Parathyroid adenoma (tissue), 2 donors: Measurements from ENCODE around the gene SDE2.
"Not testable (repeated sequence)": the region's sequence is repeated elsewhere in the genome, so short reads cannot be mapped to it uniquely, and the experiment has no call there.

ENCODE experiments used
- H2AFZ ChIP-seq: fragments of 300-600 bp; sonication (generic); one replicate; pipeline ENCODE4 v1.7.0; 2017; ENCODE audit warnings: antibody characterized with exemption, mild to moderate bottlenecking
- H3K27ac ChIP-seq: fragments of 300-600 bp; sonication (generic); one replicate; pipeline ENCODE4 v1.7.0; 2017
- H3K27me3 ChIP-seq: fragments of 300-600 bp; sonication (generic); one replicate; pipeline ENCODE4 v1.7.0; 2017; ENCODE audit warnings: low read length; ENCODE audit not compliant: control insufficient read depth, insufficient read depth
- H3K36me3 ChIP-seq: fragments of 300-600 bp; sonication (generic); one replicate; pipeline ENCODE4 v1.7.0; 2017; ENCODE audit warnings: low read length; ENCODE audit not compliant: control insufficient read depth, insufficient read depth
- H3K4me1 ChIP-seq: fragments of 300-600 bp; sonication (generic); one replicate; pipeline ENCODE4 v1.7.0; 2017; ENCODE audit warnings: control low read depth
- H3K4me2 ChIP-seq: fragments of 300-600 bp; sonication (generic); one replicate; pipeline ENCODE4 v1.7.0; 2017; ENCODE audit warnings: low read length
- H3K4me3 ChIP-seq: fragments of 300-600 bp; sonication (generic); one replicate; pipeline ENCODE4 v1.7.0; 2017; ENCODE audit warnings: low read depth, low read length
- H3K79me2 ChIP-seq: fragments of 300-600 bp; sonication (generic); one replicate; pipeline ENCODE4 v1.7.0; 2017; ENCODE audit warnings: control low read depth
- H3K9ac ChIP-seq: fragments of 300-600 bp; sonication (generic); one replicate; pipeline ENCODE4 v1.7.0; 2017; ENCODE audit warnings: mild to moderate bottlenecking
- H3K9me3 ChIP-seq: fragments of 300-600 bp; sonication (generic); one replicate; pipeline ENCODE4 v1.7.0; 2017; ENCODE audit warnings: low read length; ENCODE audit not compliant: control insufficient read depth
- TF ChIP-seq, protein P1 (sequence below): fragments of 300-600 bp; sonication (generic); IDR thresholded peaks from one replicate; pipeline ENCODE4 v1.7.0; 2017; ENCODE audit warnings: antibody characterized with exemption, mild to moderate bottlenecking
- donor health status: primary hyperparathyroidism.

SDE2 gene

DNA sequence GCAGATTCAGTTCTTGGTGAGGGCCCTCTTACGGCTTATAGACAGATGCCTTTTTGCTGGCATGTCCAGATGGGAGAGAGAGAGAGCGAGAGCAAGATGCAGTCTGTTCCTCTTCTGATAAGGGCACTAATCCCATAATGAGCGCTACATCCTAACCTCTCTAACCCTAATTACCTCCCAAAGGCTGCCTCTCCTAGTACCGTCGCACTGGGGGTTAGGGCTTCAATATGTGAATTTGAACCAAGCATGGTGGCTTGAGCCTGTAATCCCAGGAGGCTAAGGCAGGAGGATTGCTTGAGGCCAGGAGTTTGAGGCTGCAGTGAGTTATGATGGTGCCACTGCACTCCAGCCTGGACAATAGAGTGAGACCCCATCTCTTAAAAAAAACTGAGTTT is 10.5 kb upstream of the SDE2 start:
- Histone ChIP-seq H2AFZ (no peak overlapping the region), H3K4me1 (no peaks in the 10 kb centered on the region), H3K27me3 (no peaks in the 10 kb centered on the region), H3K4me3 (no peak overlapping the region), H3K4me2 (no peak overlapping the region), H3K27ac (no peak overlapping the region), H3K9me3 (no peaks in the 10 kb centered on the region), H3K36me3 (no peaks in the 10 kb centered on the region), H3K9ac (no peak overlapping the region), H3K79me2 (no peaks in the 10 kb centered on the region)
- TF ChIP-seq, protein P1, sequence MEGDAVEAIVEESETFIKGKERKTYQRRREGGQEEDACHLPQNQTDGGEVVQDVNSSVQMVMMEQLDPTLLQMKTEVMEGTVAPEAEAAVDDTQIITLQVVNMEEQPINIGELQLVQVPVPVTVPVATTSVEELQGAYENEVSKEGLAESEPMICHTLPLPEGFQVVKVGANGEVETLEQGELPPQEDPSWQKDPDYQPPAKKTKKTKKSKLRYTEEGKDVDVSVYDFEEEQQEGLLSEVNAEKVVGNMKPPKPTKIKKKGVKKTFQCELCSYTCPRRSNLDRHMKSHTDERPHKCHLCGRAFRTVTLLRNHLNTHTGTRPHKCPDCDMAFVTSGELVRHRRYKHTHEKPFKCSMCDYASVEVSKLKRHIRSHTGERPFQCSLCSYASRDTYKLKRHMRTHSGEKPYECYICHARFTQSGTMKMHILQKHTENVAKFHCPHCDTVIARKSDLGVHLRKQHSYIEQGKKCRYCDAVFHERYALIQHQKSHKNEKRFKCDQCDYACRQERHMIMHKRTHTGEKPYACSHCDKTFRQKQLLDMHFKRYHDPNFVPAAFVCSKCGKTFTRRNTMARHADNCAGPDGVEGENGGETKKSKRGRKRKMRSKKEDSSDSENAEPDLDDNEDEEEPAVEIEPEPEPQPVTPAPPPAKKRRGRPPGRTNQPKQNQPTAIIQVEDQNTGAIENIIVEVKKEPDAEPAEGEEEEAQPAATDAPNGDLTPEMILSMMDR, result no peak

DNA sequence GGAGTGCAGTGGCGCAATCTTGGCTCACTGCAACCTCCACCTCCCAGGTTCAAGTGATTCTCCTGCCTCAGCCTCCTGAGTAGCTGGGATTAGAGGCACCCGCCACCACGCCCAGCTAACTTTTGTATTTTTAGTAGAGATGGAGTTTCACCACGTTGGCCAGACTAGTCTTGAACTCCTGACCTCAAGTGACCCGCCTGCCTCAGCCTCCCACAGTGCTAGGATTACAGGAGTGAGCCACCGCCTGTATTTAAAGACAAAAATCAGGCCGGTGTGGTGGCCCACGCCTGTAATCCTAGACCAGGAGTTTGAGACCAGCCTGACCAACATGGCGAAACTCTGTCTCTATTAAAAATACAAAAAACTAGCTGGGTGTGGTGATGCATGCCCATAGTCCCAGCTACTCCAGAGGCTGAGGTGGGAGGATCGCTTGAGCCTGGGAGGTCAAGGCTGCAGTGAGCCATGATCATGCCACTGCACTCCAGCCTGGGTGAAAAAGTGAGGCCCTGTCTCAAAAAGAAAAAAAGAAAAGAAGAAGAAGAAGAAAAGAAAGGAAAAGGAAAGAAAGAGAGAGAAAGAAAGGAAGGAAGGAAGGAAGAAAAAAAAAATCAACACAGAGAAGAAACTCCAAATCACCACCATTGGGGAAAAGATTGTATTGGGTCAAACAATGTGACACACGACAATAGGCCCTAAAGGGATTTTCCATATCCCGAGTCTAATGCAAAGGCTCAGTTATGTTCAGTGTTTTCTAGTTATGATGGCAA is 8.2 kb upstream of the SDE2 start:
- not testable (repeated sequence) for H3K27ac ChIP-seq, H2AFZ ChIP-seq, H3K9ac ChIP-seq, H3K4me3 ChIP-seq, H3K79me2 ChIP-seq, H3K36me3 ChIP-seq, H3K4me1 ChIP-seq, H3K4me2 ChIP-seq, H3K27me3 ChIP-seq, H3K9me3 ChIP-seq

DNA sequence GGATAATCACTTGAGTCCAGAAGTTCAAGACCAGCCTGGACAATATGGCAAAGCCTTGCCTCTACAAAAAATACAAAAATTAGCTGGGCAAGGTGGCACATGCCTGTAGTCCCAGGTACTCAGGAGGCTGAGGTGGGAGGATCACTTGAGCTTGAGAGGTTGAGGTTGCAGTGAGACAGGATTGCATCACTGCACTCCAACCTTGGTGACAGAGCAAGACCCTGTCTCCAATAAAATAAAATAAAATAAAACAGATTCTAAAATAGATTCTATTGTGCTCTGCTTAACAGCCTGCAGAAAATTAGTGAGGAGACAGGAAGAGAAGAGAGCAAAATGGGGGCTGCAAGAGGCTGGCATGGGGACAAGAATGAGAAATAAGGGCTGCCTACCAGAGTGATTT is 7.5 kb upstream of the SDE2 start:
- Histone ChIP-seq H3K9ac (no peak overlapping the region), H3K4me1 (no peaks in the 10 kb centered on the region), H3K36me3 (no peaks in the 10 kb centered on the region), H3K9me3 (no peaks in the 10 kb centered on the region), H2AFZ (no peak overlapping the region), H3K79me2 (no peaks in the 10 kb centered on the region), H3K4me2 (no peak overlapping the region), H3K27me3 (no peaks in the 10 kb centered on the region), H3K4me3 (no peak overlapping the region), H3K27ac (no peak overlapping the region)
- TF ChIP-seq, protein P1, result no peak

DNA sequence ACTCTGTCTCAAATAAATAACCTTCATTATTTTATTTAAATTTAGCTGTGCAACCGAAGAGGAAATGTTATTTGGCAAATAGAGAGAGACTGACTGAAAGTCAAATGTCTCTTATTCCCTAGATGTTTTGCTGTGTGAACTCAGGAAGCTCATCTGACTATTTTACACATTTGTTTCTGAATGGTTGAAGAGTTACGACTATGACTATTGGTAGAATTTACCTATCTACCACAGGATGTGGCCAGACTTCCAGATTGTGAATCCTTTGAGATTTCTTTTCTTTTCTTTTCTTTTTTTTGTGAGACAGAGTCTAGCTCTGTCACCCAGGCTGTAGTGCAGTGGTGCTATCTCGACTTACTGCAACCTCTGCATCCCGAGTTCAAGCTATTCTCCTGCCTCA is 5.3 kb upstream of the SDE2 start:
- H3K9ac ChIP-seq, result no peak overlapping the region
- no peaks in the 10 kb centered on the region for H3K36me3 ChIP-seq
- H2AFZ ChIP-seq, result no peak overlapping the region
- no peaks in the 10 kb centered on the region for H3K4me1 ChIP-seq
- H3K4me2 ChIP-seq, result no peak overlapping the region
- H3K79me2 ChIP-seq, result no peaks in the 10 kb centered on the region
- no peak overlapping the region for H3K4me3 ChIP-seq
- TF ChIP-seq, protein P1, result no peak
- H3K27ac ChIP-seq, result no peak overlapping the region
- no peaks in the 10 kb centered on the region for H3K27me3 ChIP-seq
- H3K9me3 ChIP-seq, result no peaks in the 10 kb centered on the region

DNA sequence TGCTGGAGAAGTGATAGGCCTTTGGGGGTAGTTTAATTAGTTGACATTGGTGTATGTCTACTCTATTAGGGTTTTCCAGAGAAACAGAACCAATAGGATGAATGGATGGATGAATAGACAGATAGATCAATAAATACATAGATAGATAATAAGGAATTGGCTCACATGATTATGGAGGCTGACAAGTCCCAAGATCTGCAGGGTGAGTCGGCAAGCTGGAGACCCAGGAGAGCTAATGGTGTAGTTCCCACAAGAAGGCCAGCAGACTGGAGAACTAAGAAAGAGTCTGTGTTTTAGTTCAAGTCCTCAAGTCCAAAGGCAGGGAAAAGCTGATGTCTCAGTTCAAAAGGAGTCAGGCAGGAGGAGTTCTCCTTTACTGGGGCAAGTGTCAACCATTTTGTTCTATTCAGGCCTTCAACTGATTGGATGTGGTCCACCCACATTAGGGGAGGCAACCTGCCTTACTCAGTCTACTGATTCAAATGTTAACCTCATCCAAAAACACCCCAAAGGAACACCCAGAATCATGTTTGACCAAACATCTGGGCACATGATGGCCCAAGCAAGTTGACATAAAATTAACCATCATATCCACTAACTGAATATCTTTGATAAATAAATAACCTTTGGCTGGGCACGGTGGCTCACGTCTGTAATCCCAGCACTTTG is 4.5 kb upstream of the SDE2 start:
- Histone ChIP-seq H3K9ac (no peak overlapping the region), H3K9me3 (no peaks in the 10 kb centered on the region), H3K79me2 (no peaks in the 10 kb centered on the region), H3K4me1 (no peaks in the 10 kb centered on the region), H3K27me3 (no peaks in the 10 kb centered on the region), H3K4me2 (no peak overlapping the region), H3K36me3 (no peaks in the 10 kb centered on the region), H2AFZ (no peak overlapping the region), H3K4me3 (no peak overlapping the region), H3K27ac (peak overlapping the region; percentile 79)
- TF ChIP-seq, protein P1, result no peak
